GM20000 (cell line): Measurements from ENCODE around the gene ASTN1.

Experiments used
- DNase-seq: peaks from one replicate; pipeline ENCODE4 v3.0.0; 2012; ENCODE audit warnings: low spot score
- CTCF ChIP-seq: IDR thresholded peaks from 2 replicates; pipeline ENCODE4 v1.5.1; 2012; ENCODE audit warnings: mild to moderate bottlenecking, control low read depth; ENCODE audit errors: extremely low read depth, missing control alignments

ASTN1 gene

DNA sequence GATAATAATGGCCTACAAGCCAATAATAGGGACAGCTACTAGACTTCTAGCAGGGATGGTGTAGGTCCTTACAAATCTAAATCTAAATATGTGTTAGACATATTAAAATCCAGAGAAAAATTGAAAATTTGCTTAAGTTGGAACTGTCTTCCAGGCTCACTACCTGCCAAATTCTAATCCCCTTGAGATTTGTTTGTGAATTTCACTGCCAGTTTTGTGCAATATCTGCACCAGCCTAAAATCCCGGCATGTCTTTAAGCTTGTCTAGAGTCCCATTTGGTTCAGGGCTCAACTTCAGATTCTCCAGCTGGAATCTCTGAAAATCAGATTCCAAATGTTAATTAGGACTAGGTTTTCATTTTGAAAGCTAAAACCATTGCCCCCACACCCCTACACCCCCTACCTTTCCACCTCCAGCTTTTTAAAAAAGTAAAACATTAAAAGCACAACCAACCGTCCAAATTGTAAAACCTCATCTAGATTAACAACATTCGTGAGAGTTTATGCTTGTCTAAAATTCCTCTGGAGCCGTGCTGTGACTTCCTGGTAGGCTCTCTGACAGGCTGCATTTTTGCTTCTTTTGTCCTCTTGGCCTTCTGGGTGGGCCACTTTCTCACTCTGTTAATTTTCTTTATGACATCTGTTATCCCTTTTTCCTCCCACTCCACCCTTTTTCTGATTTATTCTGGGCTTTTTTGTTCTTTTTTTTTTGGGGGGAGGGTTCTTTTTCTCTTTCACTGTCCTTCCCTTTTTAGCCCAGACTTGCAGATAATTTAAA lies 352.8 kb downstream of the ASTN1 start:
- no peak for TF ChIP-seq CTCF
- DNase-seq, result no peak

- DNase-seq, result no peak
These were observed 355.2 kb downstream of the ASTN1 start for GRCh38 chr1:176809292-176809691.

More at GRCh38 chr1:176809292-176809691, 355.2 kb downstream of the ASTN1 start:
- no peak for TF ChIP-seq CTCF
